SU-DHL-6 (cell line): ENCODE data around the gene RGS6.
A peak's percentile ranks its signal among the peaks of the same experiment; 100 is the strongest.

ENCODE experiments used
- H2AFZ ChIP-seq: fragments of 200-600 bp; sonication (generic); 2 replicates; pipeline ENCODE4 v1.6.1; 2014; ENCODE audit warnings: low read depth, mild to moderate bottlenecking, moderate library complexity, mixed read lengths, antibody characterized with exemption, low read length; ENCODE audit not compliant: severe bottlenecking
- H3F3A ChIP-seq: fragments of 200-600 bp; shearing (Covaris generic); 2 replicates; pipeline ENCODE4 v1.6.0; 2016; ENCODE audit warnings: antibody characterized with exemption, mild to moderate bottlenecking; ENCODE audit not compliant: insufficient read depth
- H3K27ac ChIP-seq: fragments of 200-600 bp; sonication (generic); 2 replicates; pipeline ENCODE4 v1.5.1; 2016; ENCODE audit warnings: low read depth, mild to moderate bottlenecking, low read length, moderate library complexity, mixed read lengths
- H3K27me3 ChIP-seq: fragments of 200-600 bp; sonication (generic), shearing (Covaris generic); 2 replicates; pipeline ENCODE4 v1.6.0; 2014; ENCODE audit warnings: mild to moderate bottlenecking, low read length
- H3K36me3 ChIP-seq: fragments of 200-600 bp; sonication (generic); 2 replicates; pipeline ENCODE4 v1.6.1; 2014; ENCODE audit warnings: mild to moderate bottlenecking, low read length, mixed read lengths
- H3K4me2 ChIP-seq: fragments of 300-600, 200-600 bp; shearing (Covaris generic), sonication (generic); 2 replicates; pipeline ENCODE4 v1.6.0; 2014; ENCODE audit warnings: low read length, low read depth, mild to moderate bottlenecking; ENCODE audit not compliant: poor library complexity, severe bottlenecking
- H3K4me3 ChIP-seq: fragments of 200-600 bp; sonication (generic); 2 replicates; pipeline ENCODE4 v1.5.1; 2014; ENCODE audit warnings: antibody characterized with exemption, low read length, mild to moderate bottlenecking, mixed read lengths; ENCODE audit not compliant: insufficient read depth, poor library complexity, severe bottlenecking
- H3K79me2 ChIP-seq: fragments of 200-600 bp; sonication (generic); 2 replicates; pipeline ENCODE4 v1.6.1; 2014; ENCODE audit warnings: mild to moderate bottlenecking, low read length, moderate library complexity; ENCODE audit not compliant: insufficient read depth
- H3K9ac ChIP-seq: fragments of 200-600 bp; sonication (generic); 2 replicates; pipeline ENCODE4 v1.7.0; 2014; ENCODE audit warnings: mild to moderate bottlenecking, low read length
- H3K9me2 ChIP-seq: fragments of 200-600 bp; sonication (generic); replicated peaks from 2 replicates; pipeline ENCODE4 v1.6.1; 2014; ENCODE audit warnings: low read length; ENCODE audit not compliant: insufficient read depth
- H3K9me3 ChIP-seq: fragments of 200-600 bp; sonication (generic); 2 replicates; pipeline ENCODE4 v1.6.1; 2014; ENCODE audit warnings: low read length, mixed read lengths; ENCODE audit not compliant: insufficient read depth
- H4K20me1 ChIP-seq: fragments of 200-600 bp; sonication (generic); 2 replicates; pipeline ENCODE4 v1.6.1; 2014; ENCODE audit warnings: low read depth, mild to moderate bottlenecking, antibody characterized with exemption, low read length, moderate library complexity, mixed read lengths
- CTCF ChIP-seq: fragments of 200-600 bp; sonication (generic); IDR thresholded peaks from one replicate; pipeline ENCODE4 v1.5.1; 2017; ENCODE audit warnings: antibody characterized with exemption, mild to moderate bottlenecking, low read length, moderate library complexity; ENCODE audit not compliant: insufficient read depth, poor library complexity, severe bottlenecking
- EZH2phosphoT487 ChIP-seq: fragments of 200-600 bp; sonication (generic), shearing (Covaris generic); conservative IDR thresholded peaks from 2 replicates; pipeline ENCODE4 v1.6.1; 2018; ENCODE audit warnings: mild to moderate bottlenecking, antibody characterized with exemption, low read length, moderate library complexity, mixed read lengths

RGS6 gene

GRCh38 chr14:72514660-72515025 is 582.4 kb downstream of the RGS6 start:
- peaks cover 27% of the 10 kb centered on the region for H3F3A ChIP-seq
- H3K9me2 ChIP-seq, result no peaks in the 10 kb centered on the region
- no peak overlapping the region for H3K4me2 ChIP-seq
- H2AFZ ChIP-seq, result no peak overlapping the region
- H3K36me3 ChIP-seq, result no peaks in the 10 kb centered on the region
- H3K4me3 ChIP-seq, result no peak overlapping the region
- H3K27me3 ChIP-seq, result no peaks in the 10 kb centered on the region
- no peaks in the 10 kb centered on the region for H3K79me2 ChIP-seq
- TF ChIP-seq CTCF, result no peak
- TF ChIP-seq EZH2phosphoT487, result no peak
- H3K9ac ChIP-seq, result no peak overlapping the region
- H3K9me3 ChIP-seq, result no peaks in the 10 kb centered on the region
- no peaks in the 10 kb centered on the region for H4K20me1 ChIP-seq
- no peak overlapping the region for H3K27ac ChIP-seq

DNA sequence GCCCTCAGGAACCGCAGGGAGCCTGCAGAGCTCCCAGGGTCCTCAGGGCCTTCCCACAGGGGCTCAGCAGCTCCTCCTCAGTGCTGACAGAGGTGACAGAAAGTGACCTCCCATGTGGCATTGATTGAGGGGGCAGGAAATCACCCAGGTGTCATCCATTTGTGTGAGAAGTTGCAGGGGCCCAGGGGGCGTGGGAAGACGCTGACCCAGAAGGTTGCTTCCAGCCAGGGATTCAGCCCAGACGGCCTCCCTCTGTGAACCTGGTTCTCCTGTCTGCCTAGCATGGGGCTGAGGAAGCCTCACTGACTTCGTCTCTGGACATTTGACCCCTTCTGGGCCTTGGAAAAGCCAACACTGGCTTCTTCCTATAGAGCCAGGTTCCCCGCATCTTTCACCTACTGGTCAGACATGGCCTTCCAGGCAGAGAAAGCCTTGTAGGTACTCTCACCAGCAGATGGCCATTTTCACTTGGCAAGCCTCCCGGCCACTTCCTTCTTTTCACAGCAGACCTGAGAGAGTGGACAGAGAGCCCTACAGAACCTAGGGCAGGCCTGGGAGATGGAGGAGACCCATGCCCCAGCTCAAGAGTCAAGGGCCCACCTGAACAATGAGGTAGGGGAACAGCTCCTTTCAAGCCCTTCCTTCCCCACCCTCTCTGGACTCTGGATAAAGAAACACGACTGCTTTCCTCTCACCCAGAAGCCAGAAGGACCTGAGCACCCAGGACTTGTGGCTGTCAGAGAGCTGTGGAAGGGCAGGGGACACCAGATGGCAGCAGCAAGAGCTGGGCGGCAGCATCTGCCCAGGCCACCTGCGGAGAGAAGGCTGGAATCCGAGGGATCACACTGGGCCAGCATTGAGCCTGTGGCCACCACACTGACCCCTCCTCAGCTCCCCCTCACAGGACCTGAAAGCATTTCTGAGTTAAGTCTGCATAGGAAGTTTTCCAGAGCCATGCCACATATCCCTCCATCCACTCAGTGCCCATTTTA is 583.8 kb downstream of the RGS6 start:
- H3K4me3 ChIP-seq, result no peak overlapping the region
- no peaks in the 10 kb centered on the region for H3K9me2 ChIP-seq
- TF ChIP-seq EZH2phosphoT487 (no peak), CTCF (no peak)
- H4K20me1 ChIP-seq, result no peaks in the 10 kb centered on the region
- H2AFZ ChIP-seq, result peak overlapping the region; percentile 46
- peaks cover 6% of the 10 kb centered on the region; the same call in 1 of the 2 replicates for H3K9me3 ChIP-seq
- H3K36me3 ChIP-seq, result peaks cover 5% of the 10 kb centered on the region; the same call in 1 of the 2 replicates
- peak overlapping the region; percentile 9; the same call in 1 of the 2 replicates for H3K9ac ChIP-seq
- H3K79me2 ChIP-seq, result no peaks in the 10 kb centered on the region
- H3K27ac ChIP-seq, result no peak overlapping the region
- no peaks in the 10 kb centered on the region for H3K27me3 ChIP-seq
- H3K4me2 ChIP-seq, result no peak overlapping the region
- peaks cover 41% of the 10 kb centered on the region for H3F3A ChIP-seq

- Histone ChIP-seq H3K79me2 (no peaks in the 10 kb centered on the region), H3K27ac (peak overlapping the region; percentile 99), H3K27me3 (no peaks in the 10 kb centered on the region), H3K9ac (peak overlapping the region; percentile 62), H2AFZ (peak overlapping the region; percentile 70), H4K20me1 (no peaks in the 10 kb centered on the region), H3K4me2 (peak overlapping the region; percentile 88), H3K9me2 (no peaks in the 10 kb centered on the region), H3F3A (peaks cover 52% of the 10 kb centered on the region), H3K4me3 (peak overlapping the region; percentile 28), H3K36me3 (peaks cover 5% of the 10 kb centered on the region), H3K9me3 (peaks cover 6% of the 10 kb centered on the region; the same call in 1 of the 2 replicates)
- TF ChIP-seq CTCF (peak; percentile 73), EZH2phosphoT487 (no peak)
Observed at GRCh38 chr14:72516936-72517700, 584.9 kb downstream of the RGS6 start.
